Vagina (tissue), 2 donors: ENCODE measurements around the gene MRPS35.

ENCODE experiments used
- CTCF ChIP-seq, 3 experiments: fragments of 450-650 bp in 2 of 3; fragments of 200-600 bp in 1 of 3; sonication (generic) in 1 of 3; IDR thresholded peaks; one replicate each; pipeline ENCODE4 v1.5.1; 2017 to 2019; ENCODE audit warnings: antibody characterized with exemption in 3 of 3, mild to moderate bottlenecking in 2 of 3, moderate library complexity in 2 of 3
- POLR2A ChIP-seq, 2 donors: fragments of 450-650 bp; IDR thresholded peaks; one replicate each; pipeline ENCODE4 v1.6.1; 2017; ENCODE audit warnings: antibody characterized with exemption in 2 of 2, mild to moderate bottlenecking in 2 of 2, moderate library complexity in 2 of 2
- POLR2AphosphoS5 ChIP-seq, 2 donors: sonication (generic); formaldehyde crosslinking; IDR thresholded peaks; one replicate each; pipeline ENCODE4 v1.9.0; 2017; ENCODE audit warnings: antibody characterized with exemption in 2 of 2, mild to moderate bottlenecking in 2 of 2, low read depth in 1 of 2; ENCODE audit not compliant: insufficient read depth in 1 of 2

- no peak for TF ChIP-seq CTCF (IDR thresholded peaks at IDR 0.05)
- no peak for TF ChIP-seq POLR2AphosphoS5 (IDR thresholded peaks at IDR 0.05; ENCODE audit: insufficient read depth in 1 of 2, low read depth in 1 of 2)
- TF ChIP-seq POLR2A (IDR thresholded peaks at IDR 0.05) = no peak
Measured at GRCh38 chr12:27665704-27666103, 44.9 kb upstream of the MRPS35 start.
